ENCODE measurements around the gene CHN2.

DNA sequence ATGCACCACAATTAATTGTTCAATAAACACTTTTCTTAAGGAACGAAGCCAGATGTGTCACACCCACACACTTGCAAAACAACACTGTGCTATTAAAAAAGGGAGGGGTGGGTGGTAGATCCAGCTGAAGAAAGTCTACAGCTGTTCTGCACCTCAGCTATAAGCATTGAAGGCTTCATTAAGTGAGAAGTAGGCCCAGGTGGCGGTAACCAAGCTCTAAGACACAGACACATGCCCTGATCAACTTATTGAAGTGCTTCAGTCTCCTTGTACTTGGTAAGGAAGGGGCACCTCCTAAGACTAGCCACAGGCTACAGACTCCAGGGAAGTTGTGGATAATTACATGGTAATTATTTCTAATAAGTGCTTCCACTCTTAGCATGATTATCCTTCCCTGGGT lies 43.7 kb upstream of the CHN2 start:
- no peak for TF ChIP-seq TAF1 (IDR thresholded peaks at IDR 0.05; ENCODE audit: low read depth, low read length)
- no peak for TF ChIP-seq POLR2AphosphoS5 (IDR thresholded peaks at IDR 0.05; ENCODE audit: low read depth, low read length)
- TF ChIP-seq POLR2A (IDR thresholded peaks at IDR 0.05; ENCODE audit: low read depth, low read length) = no peak
